Aorta (tissue), 5 donors: Measurements from ENCODE around the gene STXBP5. TPM values are rescaled to one million over a fixed set of nuclear protein-coding genes. Genes with fewer than 3 reads are reported as not detected.
"Not testable (repeated sequence)": the region's sequence is repeated elsewhere in the genome, so short reads cannot be mapped to it uniquely, and the experiment has no call there.

Experiments
- ATAC-seq: fragments of 200-7000 bp; cut with Tn5 transposase; one replicate; pipeline ENCODE4 v1.9.1; 2022; ENCODE audit warnings: moderate library complexity; ENCODE audit not compliant: low FRiP score
- DNase-seq, 2 donors: peaks; one replicate each; pipeline ENCODE4 v3.0.0-alpha.2; 2020
- H3K27ac ChIP-seq, 2 donors: one replicate each; pipeline ENCODE4 v1.5.1; 2013; ENCODE audit warnings: low read length in 2 of 2, mild to moderate bottlenecking in 2 of 2, moderate library complexity in 2 of 2, control low read depth in 1 of 2, inconsistent platforms in 1 of 2, low read depth in 1 of 2
- H3K27me3 ChIP-seq, 2 donors: one replicate each; pipeline ENCODE4 v1.6.1; 2013; ENCODE audit warnings: control low read depth in 1 of 2, low read length in 1 of 2, mild to moderate bottlenecking in 1 of 2, moderate library complexity in 1 of 2; ENCODE audit not compliant: insufficient read depth in 2 of 2, control insufficient read depth in 1 of 2
- H3K36me3 ChIP-seq, 2 donors: one replicate each; pipeline ENCODE4 v1.6.1; 2013; ENCODE audit warnings: control low read depth in 1 of 2, low read length in 1 of 2, mild to moderate bottlenecking in 1 of 2; ENCODE audit not compliant: insufficient read depth in 2 of 2, control insufficient read depth in 1 of 2
- H3K4me1 ChIP-seq, 2 donors: one replicate each; pipeline ENCODE4 v1.6.1; 2013; ENCODE audit warnings: low read length in 2 of 2, control low read depth in 1 of 2, mild to moderate bottlenecking in 1 of 2, moderate library complexity in 1 of 2; ENCODE audit not compliant: insufficient read depth in 2 of 2, control insufficient read depth in 1 of 2
- H3K4me3 ChIP-seq, 2 donors: one replicate each; pipeline ENCODE4 v1.5.1; 2013; ENCODE audit warnings: low read length in 2 of 2, control low read depth in 1 of 2, mild to moderate bottlenecking in 1 of 2
- H3K9me3 ChIP-seq: one replicate; pipeline ENCODE4 v1.6.1; 2013; ENCODE audit warnings: mild to moderate bottlenecking, low read length; ENCODE audit not compliant: control insufficient read depth
- WGBS, 2 donors: extraction: QIAGEN DNeasy Blood & Tissue Kit; methylation state at CpG; one replicate each; pipeline ENCODE4 v1.1.7; 2013; 5-methylcytosine and 5-hydroxymethylcytosine counted together
- intact Hi-C, 2 donors: fragments of 100-400 bp; cut with DNase I; formaldehyde crosslinking; loops; one replicate each; pipeline versions ENCODE4 v1.14.2 to v1.15.0; 2022
- polyA plus RNA-seq, 2 donors: library from polyadenylated mRNA; stranded (reverse); fragments of 200-250 nt; gene quantifications; one replicate each; pipeline ENCODE4 v1.2.3, GENCODE V29; 2013
- total RNA-seq, 2 donors: library from RNA; stranded (reverse); fragmentation: NEBNext Ultra II Directional; extraction: Animal tissue kit (Norgen Biotek cat#: 25700); gene quantifications; one replicate each; pipeline ENCODE4 v1.2.1, GENCODE V29; 2021
- donor health status: healthy with polysubstance abuse.
- donor health status: Bipolar disorder and iron deficiency.
- donor health status: DM: no; HTN: no; CAD: no.
- donor health status: DM: no; HTN: no; CAD: no.
- donor health status: DM: yes; HTN: yes; CAD: no.

The STXBP5 gene
- total and polyA plus RNA-seq, 4 donors, result 7.1 to 28.9 (median 19.9) TPM

GRCh38 chr6:147238906-147239305, 34.7 kb downstream of the STXBP5 start:
- H3K9me3 ChIP-seq, result no peaks in the 10 kb centered on the region
- DNase-seq (no peak), ATAC-seq (no peak)
- H3K27ac ChIP-seq, result no peak overlapping the region
- H3K27me3 ChIP-seq, result no peaks in the 10 kb centered on the region
- intact Hi-C loops, result no loop called here
- no peaks in the 10 kb centered on the region for H3K4me1 ChIP-seq
- 95 to 96% methylated on average over 5 of the region's 5 CpGs for WGBS, 2 donors
- no peak overlapping the region for H3K4me3 ChIP-seq
- peaks cover 0 to 3% of the 10 kb centered on the region in 2 donors for H3K36me3 ChIP-seq

- Histone ChIP-seq H3K27me3 (no peaks in the 10 kb centered on the region), H3K4me3 (no peak overlapping the region), H3K9me3 (no peaks in the 10 kb centered on the region), H3K27ac (no peak overlapping the region), H3K36me3 (peaks cover 3 to 4% of the 10 kb centered on the region in 2 donors), H3K4me1 (no peaks in the 10 kb centered on the region)
- DNase-seq (no peak), ATAC-seq (no peak)
- intact Hi-C loops, result no loop called here
- 9 to 22% methylated on average over 4 of the region's 4 CpGs for WGBS, 2 donors
Observed at GRCh38 chr6:147244832-147245231, 40.6 kb downstream of the STXBP5 start.

- ATAC-seq (no peak), DNase-seq (no peak)
- intact Hi-C loops, result no loop called here
- no peaks in the 10 kb centered on the region for H3K4me1 ChIP-seq
- no peaks in the 10 kb centered on the region for H3K9me3 ChIP-seq
- H3K27ac ChIP-seq, result no peak overlapping the region
- 80 to 98% methylated on average over 2 of the region's 2 CpGs for WGBS, 2 donors
- H3K27me3 ChIP-seq, result no peaks in the 10 kb centered on the region
- no peak overlapping the region for H3K4me3 ChIP-seq
- H3K36me3 ChIP-seq, result peaks cover 3 to 4% of the 10 kb centered on the region in 2 donors
Observed at GRCh38 chr6:147245693-147246092, 41.5 kb downstream of the STXBP5 start.

GRCh38 chr6:147246853-147247635, 42.8 kb downstream of the STXBP5 start:
- H3K9me3 ChIP-seq, result no peaks in the 10 kb centered on the region
- 98% methylated on average over 5 of the region's 5 CpGs for WGBS, 2 donors
- H3K4me1 ChIP-seq, result no peaks in the 10 kb centered on the region
- intact Hi-C loops, result no loop called here
- H3K27ac ChIP-seq, result no peak overlapping the region
- H3K27me3 ChIP-seq, result no peaks in the 10 kb centered on the region
- no peak overlapping the region for H3K4me3 ChIP-seq
- ATAC-seq, result no peak
- peaks cover 3 to 6% of the 10 kb centered on the region in 2 donors for H3K36me3 ChIP-seq
- DNase-seq, result no peak

- DNase-seq (no peak), ATAC-seq (no peak)
- H3K36me3 ChIP-seq, result peaks cover 0 to 6% of the 10 kb centered on the region in 2 donors
- 93 to 100% methylated on average over 1 of the region's 1 CpG for WGBS, 2 donors
- H3K27ac ChIP-seq, result no peak overlapping the region
- no peaks in the 10 kb centered on the region for H3K9me3 ChIP-seq
- no peaks in the 10 kb centered on the region for H3K4me1 ChIP-seq
- intact Hi-C loops, result no loop called here
- no peak overlapping the region for H3K4me3 ChIP-seq
- no peaks in the 10 kb centered on the region for H3K27me3 ChIP-seq
Observed at GRCh38 chr6:147248859-147249258, 44.6 kb downstream of the STXBP5 start.

GRCh38 chr6:147251072-147251471, 46.9 kb downstream of the STXBP5 start:
- Histone ChIP-seq H3K27ac (no peak overlapping the region), H3K36me3 (peaks cover 0 to 2% of the 10 kb centered on the region in 2 donors), H3K9me3 (no peaks in the 10 kb centered on the region), H3K4me1 (no peaks in the 10 kb centered on the region), H3K4me3 (no peak overlapping the region), H3K27me3 (no peaks in the 10 kb centered on the region)
- WGBS, 2 donors, result 97 to 99% methylated on average over 16 of the region's 16 CpGs
- intact Hi-C loops, result no loop called here
- ATAC-seq (no peak), DNase-seq (no peak)

DNA sequence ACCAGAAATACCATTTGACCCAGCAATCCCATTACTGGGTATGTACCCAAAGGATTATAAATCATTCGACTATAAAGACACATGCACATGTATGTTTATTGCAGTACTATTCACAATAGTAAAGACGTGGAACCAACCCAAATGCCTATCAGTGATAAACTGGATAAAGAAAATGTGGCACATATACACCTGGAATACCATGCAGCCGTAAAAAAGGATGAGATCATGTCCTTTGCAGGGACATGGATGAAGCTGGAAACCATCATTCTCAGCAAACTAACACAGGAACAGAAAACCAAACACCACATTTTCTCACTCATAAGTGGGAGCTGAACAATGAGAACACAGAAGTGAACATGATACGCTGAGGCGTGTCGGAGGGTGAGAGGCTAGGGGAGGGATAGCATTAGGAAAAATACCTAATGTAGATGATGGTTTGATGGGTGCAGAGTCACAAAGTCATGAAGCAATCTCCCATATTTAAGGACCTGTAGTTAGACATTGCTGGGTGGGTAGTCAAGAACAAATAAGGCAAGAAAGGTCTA, 50.8 kb downstream of the STXBP5 start:
- H3K4me3 ChIP-seq, H3K9me3 ChIP-seq, ATAC-seq, H3K27ac ChIP-seq, DNase-seq, H3K27me3 ChIP-seq, intact Hi-C loops, H3K36me3 ChIP-seq, H3K4me1 ChIP-seq: not testable (repeated sequence)
- 98% methylated on average over 6 of the region's 6 CpGs for WGBS, 2 donors

DNA sequence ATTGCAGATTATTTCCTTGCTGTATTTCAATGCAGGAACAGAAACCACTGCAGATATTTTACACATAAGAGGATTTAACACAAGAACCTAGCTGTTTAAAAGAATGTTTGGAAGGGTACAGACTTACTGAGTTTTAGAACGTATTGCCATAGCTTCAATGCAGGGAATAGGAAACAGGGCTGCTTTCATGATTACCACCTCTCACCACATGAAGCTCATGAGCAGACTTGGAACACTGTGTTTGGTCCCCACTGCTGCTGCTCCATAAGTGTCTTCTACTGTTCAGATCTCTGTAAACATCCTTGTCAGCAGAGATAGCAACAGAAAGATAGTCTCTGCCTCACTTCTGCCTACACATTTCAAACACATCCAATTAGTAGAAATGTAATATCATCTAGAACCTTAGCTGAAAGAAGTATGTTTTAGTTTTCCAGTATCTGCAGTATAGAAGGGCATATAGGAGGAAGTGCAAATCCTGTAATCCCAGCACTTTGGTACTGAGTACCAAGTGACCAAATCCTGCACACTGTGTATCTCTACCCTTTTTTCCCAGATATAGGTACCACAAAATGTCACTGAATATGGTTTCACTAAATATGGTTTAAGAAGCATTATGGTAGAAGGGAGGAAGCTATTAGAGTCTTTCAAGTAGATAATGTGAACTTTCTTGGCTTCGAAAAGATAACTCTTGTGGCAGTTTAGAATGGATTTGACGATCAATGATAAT, 51.9 kb downstream of the STXBP5 start:
- DNase-seq (no peak), ATAC-seq (no peak)
- Histone ChIP-seq H3K27ac (no peak overlapping the region), H3K36me3 (no peaks in the 10 kb centered on the region), H3K9me3 (no peaks in the 10 kb centered on the region), H3K4me3 (no peak overlapping the region), H3K27me3 (no peaks in the 10 kb centered on the region), H3K4me1 (no peaks in the 10 kb centered on the region)
- WGBS, 2 donors, result 91 to 93% methylated on average over 3 of the region's 3 CpGs
- intact Hi-C loops, result no loop called here
